Immature natural killer cell (primary cell): ENCODE results near the gene NFKBIL1. TPM values are rescaled to one million over a fixed set of nuclear protein-coding genes. Genes with fewer than 3 reads are reported as not detected.
A peak's percentile ranks its signal among the peaks of the same experiment; 100 is the strongest.

Experiments used
- DNase-seq, 3 donors: peaks; one replicate each; pipeline ENCODE4 v3.0.0; 2022; ENCODE audit warnings: mixed read lengths in 1 of 3
- H3K27ac Mint-ChIP-seq, 6 donors: one replicate each; pipeline ENCODE4 v1.8.0; 2020; ENCODE audit warnings: mixed read lengths in 6 of 6, mild to moderate bottlenecking in 5 of 6, inconsistent platforms in 4 of 6, moderate library complexity in 3 of 6
- H3K27me3 Mint-ChIP-seq, 3 donors: one replicate each; pipeline ENCODE4 v1.8.0; 2020 to 2021; ENCODE audit warnings: low read depth in 3 of 3, mild to moderate bottlenecking in 3 of 3, mixed read lengths in 3 of 3, moderate library complexity in 3 of 3, inconsistent platforms in 1 of 3
- H3K36me3 Mint-ChIP-seq, 3 donors: one replicate each; pipeline ENCODE4 v1.8.0; 2020; ENCODE audit warnings: mixed read lengths in 3 of 3, inconsistent platforms in 2 of 3, mild to moderate bottlenecking in 2 of 3
- H3K4me1 Mint-ChIP-seq, 2 donors: one replicate each; pipeline ENCODE4 v1.8.0; 2020; ENCODE audit warnings: inconsistent platforms in 2 of 2, mild to moderate bottlenecking in 2 of 2, mixed read lengths in 2 of 2, moderate library complexity in 1 of 2
- H3K4me3 Mint-ChIP-seq, 5 donors: one replicate each; pipeline ENCODE4 v1.8.0; 2020; ENCODE audit warnings: mild to moderate bottlenecking in 5 of 5, mixed read lengths in 5 of 5, inconsistent platforms in 3 of 5, moderate library complexity in 3 of 5
- H3K9me3 Mint-ChIP-seq, 6 donors: one replicate each; pipeline ENCODE4 v1.8.0; 2020; ENCODE audit warnings: mild to moderate bottlenecking in 6 of 6, mixed read lengths in 6 of 6, inconsistent platforms in 4 of 6, moderate library complexity in 3 of 6
- polyA plus RNA-seq, 3 donors: library from polyadenylated mRNA; unstranded; fragments of 300-500 nt; fragmentation: Illumina TruSeq; gene quantifications; one replicate each; pipeline ENCODE4 v1.2.3, GENCODE V29; 2021

NFKBIL1 gene
- polyA plus RNA-seq, 3 donors from 2014 or later: 5.0 to 15.0 (median 13.6) TPM

GRCh38 chr6:31558631-31559500 lies 11.5 kb downstream of the NFKBIL1 start:
- Mint-ChIP-seq H3K4me3 (peak overlapping the region; percentile 77 to 94 (median 83)), H3K27me3 (peaks cover 2 to 19% (median 10%) of the 10 kb centered on the region in 3 donors), H3K36me3 (peaks cover 3 to 14% (median 7%) of the 10 kb centered on the region in 3 donors), H3K9me3 (no peaks in the 10 kb centered on the region), H3K4me1 (peaks cover 63 to 68% of the 10 kb centered on the region in 2 donors), H3K27ac (peak overlapping the region; percentile 91 to 97 (median 95))
- peak; percentile 69 to 77 (median 72) for DNase-seq

GRCh38 chr6:31559606-31559957 lies 12.2 kb downstream of the NFKBIL1 start:
- Mint-ChIP-seq H3K36me3 (peaks cover 3 to 15% (median 8%) of the 10 kb centered on the region in 3 donors), H3K9me3 (no peaks in the 10 kb centered on the region), H3K4me1 (peaks cover 64 to 68% of the 10 kb centered on the region in 2 donors), H3K27ac (peak overlapping the region; percentile 91 to 97 (median 95)), H3K4me3 (peak overlapping the region; percentile 77 to 94 (median 83)), H3K27me3 (peaks cover 2 to 19% (median 10%) of the 10 kb centered on the region in 3 donors)
- DNase-seq: no peak

GRCh38 chr6:31559958-31560696 lies 12.7 kb downstream of the NFKBIL1 start:
- no peaks in the 10 kb centered on the region for H3K9me3 Mint-ChIP-seq
- H3K27me3 Mint-ChIP-seq: peaks cover 3 to 21% (median 10%) of the 10 kb centered on the region in 3 donors
- peak overlapping the region; percentile 77 to 94 (median 83) for H3K4me3 Mint-ChIP-seq
- H3K36me3 Mint-ChIP-seq: peaks cover 3 to 15% (median 8%) of the 10 kb centered on the region in 3 donors
- H3K27ac Mint-ChIP-seq: peak overlapping the region; percentile 91 to 97 (median 95)
- DNase-seq: peak; percentile 67 to 74 (median 71)
- H3K4me1 Mint-ChIP-seq: peaks cover 64 to 68% of the 10 kb centered on the region in 2 donors

GRCh38 chr6:31560697-31561058 lies 13.3 kb downstream of the NFKBIL1 start:
- Mint-ChIP-seq H3K9me3 (no peaks in the 10 kb centered on the region), H3K36me3 (peaks cover 3 to 15% (median 8%) of the 10 kb centered on the region in 3 donors)

GRCh38 chr6:31567531-31568370 lies 20.3 kb downstream of the NFKBIL1 start:
- Mint-ChIP-seq H3K4me1 (peaks cover 52 to 58% of the 10 kb centered on the region in 2 donors), H3K27me3 (peaks cover 11 to 20% (median 11%) of the 10 kb centered on the region in 3 donors), H3K4me3 (peak overlapping the region; percentile 57 to 73 (median 64)), H3K9me3 (no peaks in the 10 kb centered on the region), H3K36me3 (peaks cover 0 to 8% (median 8%) of the 10 kb centered on the region in 3 donors), H3K27ac (peak overlapping the region; percentile 91 to 97 (median 94))
- DNase-seq: peak in 2 of 3 donors; percentile 52 to 53

More at GRCh38 chr6:31560697-31561058, 13.3 kb downstream of the NFKBIL1 start:
- Mint-ChIP-seq H3K4me3 (peak overlapping the region; percentile 77 to 94 (median 83)), H3K27ac (peak overlapping the region; percentile 91 to 97 (median 95)), H3K4me1 (peaks cover 67 to 68% of the 10 kb centered on the region in 2 donors), H3K27me3 (peaks cover 5 to 24% (median 10%) of the 10 kb centered on the region in 3 donors)
- DNase-seq: no peak

GRCh38 chr6:31568537-31568961 lies 21.1 kb downstream of the NFKBIL1 start:
- H3K4me1 Mint-ChIP-seq: peaks cover 56 to 59% of the 10 kb centered on the region in 2 donors
- H3K9me3 Mint-ChIP-seq: no peaks in the 10 kb centered on the region
- H3K36me3 Mint-ChIP-seq: peaks cover 0 to 4% (median 4%) of the 10 kb centered on the region in 3 donors
- peak; percentile 72 to 81 (median 76) for DNase-seq
- peaks cover 11 to 20% (median 11%) of the 10 kb centered on the region in 3 donors for H3K27me3 Mint-ChIP-seq
- peak overlapping the region; percentile 91 to 97 (median 94) for H3K27ac Mint-ChIP-seq
- H3K4me3 Mint-ChIP-seq: peak overlapping the region; percentile 36 to 73 (median 64)

GRCh38 chr6:31569861-31570536 lies 22.6 kb downstream of the NFKBIL1 start:
- no peaks in the 10 kb centered on the region for H3K9me3 Mint-ChIP-seq
- H3K27me3 Mint-ChIP-seq: peaks cover 9 to 24% (median 12%) of the 10 kb centered on the region in 3 donors
- no peak for DNase-seq
- peak overlapping the region; percentile 50 to 91 (median 75) for H3K27ac Mint-ChIP-seq
- no peak overlapping the region for H3K4me3 Mint-ChIP-seq
- no peaks in the 10 kb centered on the region for H3K36me3 Mint-ChIP-seq
- peaks cover 67 to 73% of the 10 kb centered on the region in 2 donors for H3K4me1 Mint-ChIP-seq

GRCh38 chr6:31572041-31572911 lies 24.9 kb downstream of the NFKBIL1 start, which contains the start of gene LTA:
LTA (plus strand) TSS chr6:31572289; CDS start chr6:31572743, 454 bp downstream.
- Mint-ChIP-seq H3K36me3 (peaks cover 0 to 6% (median 4%) of the 10 kb centered on the region in 3 donors), H3K4me1 (peaks cover 87 to 92% of the 10 kb centered on the region in 2 donors), H3K4me3 (peak within 1 kb of the TSS; percentile 76 to 90 (median 86)), H3K27me3 (peaks cover 13 to 27% (median 16%) of the 10 kb centered on the region in 3 donors), H3K27ac (peak within 1 kb of the TSS; percentile 86 to 98 (median 96)), H3K9me3 (no peaks in the 10 kb centered on the region)
- peak in 2 of 3 donors; percentile 50 to 65 for DNase-seq

GRCh38 chr6:31573239-31574105 lies 26.1 kb downstream of the NFKBIL1 start:
- DNase-seq: no peak
- peak overlapping the region; percentile 49 to 96 (median 82) for H3K4me3 Mint-ChIP-seq
- no peaks in the 10 kb centered on the region for H3K9me3 Mint-ChIP-seq
- H3K27ac Mint-ChIP-seq: peak overlapping the region; percentile 86 to 98 (median 96)
- peaks cover 83 to 90% of the 10 kb centered on the region in 2 donors for H3K4me1 Mint-ChIP-seq
- H3K36me3 Mint-ChIP-seq: peaks cover 3 to 6% (median 4%) of the 10 kb centered on the region in 3 donors
- H3K27me3 Mint-ChIP-seq: peaks cover 6 to 17% (median 7%) of the 10 kb centered on the region in 3 donors

GRCh38 chr6:31574106-31575061 lies 27.0 kb downstream of the NFKBIL1 start:
- H3K36me3 Mint-ChIP-seq: peaks cover 3 to 6% (median 4%) of the 10 kb centered on the region in 3 donors
- peaks cover 6 to 16% (median 6%) of the 10 kb centered on the region in 3 donors for H3K27me3 Mint-ChIP-seq
- DNase-seq: no peak
- H3K4me3 Mint-ChIP-seq: peak overlapping the region; percentile 14 to 96 (median 58)
- H3K27ac Mint-ChIP-seq: peak overlapping the region; percentile 83 to 97 (median 92)
- H3K9me3 Mint-ChIP-seq: no peaks in the 10 kb centered on the region
- H3K4me1 Mint-ChIP-seq: peaks cover 82 to 90% of the 10 kb centered on the region in 2 donors
